ENCODE results near the gene HBA1.
"Not testable (repeated sequence)": the region's sequence is repeated elsewhere in the genome, so short reads cannot be mapped to it uniquely, and the experiment has no call there.

Gene HBA1

GRCh38 chr16:211631-212180 is 35.2 kb downstream of the HBA1 start:
- DNase-seq: not testable (repeated sequence)

- no peak for DNase-seq
Observed at GRCh38 chr16:212999-213398, 36.5 kb downstream of the HBA1 start.

- DNase-seq: no peak
Observed at GRCh38 chr16:220021-220420, 43.5 kb downstream of the HBA1 start.
